H1 (cell line): ENCODE measurements around the gene PSME3. TPM values are rescaled to one million over a fixed set of nuclear protein-coding genes. Genes with fewer than 3 reads are reported as not detected.

Source experiments
- JUN ChIP-seq: IDR thresholded peaks from 2 replicates; pipeline ENCODE4 v1.6.1; 2011; ENCODE audit warnings: low read depth, mild to moderate bottlenecking, improper control_type of control experiment, low read length
- polyA plus RNA-seq, 7 experiments: library from polyadenylated mRNA; depleted of rRNA in 3 of 7; stranded (reverse) in 5 of 7; unstranded in 2 of 7; fragments of >200 nt in 5 of 7; fragments of 200-250 nt in 2 of 7; gene quantifications; 1 replicate in 5 of 7; 2 replicates in 1 of 7; 4 replicates in 1 of 7; pipeline versions ENCODE4 v1.2.1 to v1.2.3, GENCODE V29; 2011 to 2013; ENCODE audit warnings: missing spikeins in 2 of 7, mixed read lengths in 2 of 7
- total RNA-seq: library from RNA; stranded (reverse); fragmentation: NEBNext Ultra II Directional; extraction: Animal tissue kit (Norgen Biotek cat#: 25700); gene quantifications from 2 replicates; pipeline ENCODE4 v1.2.1, GENCODE V29; 2021
- TF ChIP-seq, protein P1 (sequence below), 3 experiments: IDR thresholded peaks; 1 replicate in 2 of 3; 2 replicates in 1 of 3; pipeline versions ENCODE4 v1.5.1 to v1.6.1; 2011; ENCODE audit warnings: low read length in 3 of 3, mild to moderate bottlenecking in 3 of 3, inconsistent platforms in 2 of 3, low read depth in 1 of 3, moderate library complexity in 1 of 3; ENCODE audit not compliant: insufficient read depth in 1 of 3; ENCODE audit errors: control extremely low read depth in 1 of 3

PSME3 gene
- total and polyA plus RNA-seq, 2 of the 8 experiments (the other 6 are each of a cell fraction or from before 2014, with no cell fraction given): 149 to 224 TPM

DNA sequence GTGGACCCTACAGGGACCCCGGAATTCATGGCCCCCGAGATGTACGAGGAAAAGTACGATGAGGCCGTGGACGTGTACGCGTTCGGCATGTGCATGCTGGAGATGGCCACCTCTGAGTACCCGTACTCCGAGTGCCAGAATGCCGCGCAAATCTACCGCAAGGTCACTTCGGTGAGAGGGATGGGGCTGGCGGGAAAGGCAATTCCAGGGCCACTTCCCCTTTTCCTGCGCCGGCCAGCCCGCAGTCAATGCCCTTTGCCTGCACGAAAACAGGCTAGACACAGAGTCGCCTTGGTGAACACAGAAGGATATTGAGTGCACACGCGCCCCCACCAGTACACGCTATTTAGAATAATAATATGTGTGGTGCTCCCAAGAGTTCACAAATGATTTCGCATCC lies 48.8 kb upstream of the PSME3 start (continued):
- TF ChIP-seq, protein P1, sequence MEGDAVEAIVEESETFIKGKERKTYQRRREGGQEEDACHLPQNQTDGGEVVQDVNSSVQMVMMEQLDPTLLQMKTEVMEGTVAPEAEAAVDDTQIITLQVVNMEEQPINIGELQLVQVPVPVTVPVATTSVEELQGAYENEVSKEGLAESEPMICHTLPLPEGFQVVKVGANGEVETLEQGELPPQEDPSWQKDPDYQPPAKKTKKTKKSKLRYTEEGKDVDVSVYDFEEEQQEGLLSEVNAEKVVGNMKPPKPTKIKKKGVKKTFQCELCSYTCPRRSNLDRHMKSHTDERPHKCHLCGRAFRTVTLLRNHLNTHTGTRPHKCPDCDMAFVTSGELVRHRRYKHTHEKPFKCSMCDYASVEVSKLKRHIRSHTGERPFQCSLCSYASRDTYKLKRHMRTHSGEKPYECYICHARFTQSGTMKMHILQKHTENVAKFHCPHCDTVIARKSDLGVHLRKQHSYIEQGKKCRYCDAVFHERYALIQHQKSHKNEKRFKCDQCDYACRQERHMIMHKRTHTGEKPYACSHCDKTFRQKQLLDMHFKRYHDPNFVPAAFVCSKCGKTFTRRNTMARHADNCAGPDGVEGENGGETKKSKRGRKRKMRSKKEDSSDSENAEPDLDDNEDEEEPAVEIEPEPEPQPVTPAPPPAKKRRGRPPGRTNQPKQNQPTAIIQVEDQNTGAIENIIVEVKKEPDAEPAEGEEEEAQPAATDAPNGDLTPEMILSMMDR (IDR thresholded peaks at IDR 0.05; ENCODE audit: control extremely low read depth in 1 of 3, insufficient read depth in 1 of 3, low read depth in 1 of 3, low read length in 3 of 3): no peak
- TF ChIP-seq JUN: no peak
